Right lobe of liver (tissue), 4 donors: Measurements from ENCODE around the gene CYFIP1.

Experiments used
- CTCF ChIP-seq, 4 donors: fragments of 200-600 bp in 3 of 4; fragments of 450-650 bp in 1 of 4; IDR thresholded peaks; one replicate each; pipeline versions ENCODE4 v1.5.1 to v1.8.0; 2016 to 2022; ENCODE audit warnings: antibody characterized with exemption in 4 of 4, mild to moderate bottlenecking in 2 of 4
- POLR2A ChIP-seq: fragments of 450-650 bp; IDR thresholded peaks from one replicate; pipeline ENCODE4 v1.6.1; 2017; ENCODE audit warnings: antibody characterized with exemption, mild to moderate bottlenecking
- donor health status: DM: no; HTN: no; CAD: no.
- donor health status: DM: no; HTN: no; CAD: no.
- donor health status: DM: no; HTN: yes; CAD: no.

- TF ChIP-seq POLR2A (no peak), CTCF (IDR thresholded peaks at IDR 0.05) (no peak)
These were observed 46.5 kb downstream of the CYFIP1 start for GRCh38 chr15:22933641-22934061.
